GM21423 (cell line): ENCODE results near the gene SDK1.
"Not testable (repeated sequence)": the region's sequence is repeated elsewhere in the genome, so short reads cannot be mapped to it uniquely, and the experiment has no call there.

Source experiments
- ATAC-seq: cut with Tn5 transposase; IDR thresholded peaks from one replicate; pipeline ENCODE4 v1.9.1; 2021; ENCODE audit warnings: mild to moderate bottlenecking, moderate library complexity; ENCODE audit not compliant: unreplicated experiment

Gene SDK1

GRCh38 chr7:4079366-4079765, 778.3 kb downstream of the SDK1 start:
- no peak for ATAC-seq

- ATAC-seq, result no peak
Observed at GRCh38 chr7:4079956-4080355, 778.9 kb downstream of the SDK1 start.

- ATAC-seq, result no peak
Observed at GRCh38 chr7:4080954-4081353, 779.9 kb downstream of the SDK1 start.

- ATAC-seq, result no peak
Observed at GRCh38 chr7:4083513-4083912, 782.5 kb downstream of the SDK1 start.

GRCh38 chr7:4084271-4084670, 783.2 kb downstream of the SDK1 start:
- ATAC-seq, result no peak

- ATAC-seq, result no peak
Observed at GRCh38 chr7:4085937-4086691, 785.1 kb downstream of the SDK1 start.

- no peak for ATAC-seq
Observed at GRCh38 chr7:4086723-4087122, 785.7 kb downstream of the SDK1 start.

- ATAC-seq, result no peak
Observed at GRCh38 chr7:4091767-4092166, 790.7 kb downstream of the SDK1 start.

GRCh38 chr7:4093035-4093434, 792.0 kb downstream of the SDK1 start:
- ATAC-seq, result no peak

- ATAC-seq, result no peak
Observed at GRCh38 chr7:4093483-4093882, 792.4 kb downstream of the SDK1 start.

- not testable (repeated sequence) for ATAC-seq
Observed at GRCh38 chr7:4094158-4094557, 793.1 kb downstream of the SDK1 start.

GRCh38 chr7:4097001-4097609, 796.1 kb downstream of the SDK1 start:
- ATAC-seq, result no peak

- no peak for ATAC-seq
Observed at GRCh38 chr7:4098169-4098568, 797.1 kb downstream of the SDK1 start.

- ATAC-seq, result no peak
Observed at GRCh38 chr7:4099651-4100050, 798.6 kb downstream of the SDK1 start.

- no peak for ATAC-seq
Observed at GRCh38 chr7:4100148-4100547, 799.1 kb downstream of the SDK1 start.

- no peak for ATAC-seq
Observed at GRCh38 chr7:4100691-4101090, 799.6 kb downstream of the SDK1 start.

GRCh38 chr7:4102231-4102841, 801.3 kb downstream of the SDK1 start:
- ATAC-seq, result no peak

- ATAC-seq, result no peak
Observed at GRCh38 chr7:4103352-4104091, 802.5 kb downstream of the SDK1 start.

- ATAC-seq, result no peak
Observed at GRCh38 chr7:4107839-4108238, 806.8 kb downstream of the SDK1 start.

- ATAC-seq, result no peak
Observed at GRCh38 chr7:4108951-4109350, 807.9 kb downstream of the SDK1 start.

GRCh38 chr7:4109481-4110110, 808.5 kb downstream of the SDK1 start:
- ATAC-seq, result no peak
